ENCODE results near the gene HSP90B1.

HSP90B1 gene

GRCh38 chr12:103969391-103969790 lies 39.2 kb downstream of the HSP90B1 start:
- no peak for DNase-seq

- DNase-seq, result no peak
Measured at GRCh38 chr12:103973909-103974308, 43.7 kb downstream of the HSP90B1 start.

GRCh38 chr12:103975368-103975767 lies 45.2 kb downstream of the HSP90B1 start:
- no peak for DNase-seq

GRCh38 chr12:103978384-103978982 lies 48.3 kb downstream of the HSP90B1 start:
- DNase-seq, result no peak

GRCh38 chr12:103986829-103987228 lies 56.6 kb downstream of the HSP90B1 start:
- no peak for DNase-seq

- no peak for DNase-seq
Measured at GRCh38 chr12:103994235-103994634, 64.0 kb downstream of the HSP90B1 start.

- no peak for DNase-seq
Measured at GRCh38 chr12:103996595-103996994, 66.4 kb downstream of the HSP90B1 start.

- DNase-seq, result no peak
Measured at GRCh38 chr12:103997286-103997900, 67.2 kb downstream of the HSP90B1 start.
